ENCODE measurements around the gene GPR62. TPM values are rescaled to one million over a fixed set of nuclear protein-coding genes. Genes with fewer than 3 reads are reported as not detected.

GPR62 gene
- total RNA-seq, 1 experiment from 2014 or later: not detected

DNA sequence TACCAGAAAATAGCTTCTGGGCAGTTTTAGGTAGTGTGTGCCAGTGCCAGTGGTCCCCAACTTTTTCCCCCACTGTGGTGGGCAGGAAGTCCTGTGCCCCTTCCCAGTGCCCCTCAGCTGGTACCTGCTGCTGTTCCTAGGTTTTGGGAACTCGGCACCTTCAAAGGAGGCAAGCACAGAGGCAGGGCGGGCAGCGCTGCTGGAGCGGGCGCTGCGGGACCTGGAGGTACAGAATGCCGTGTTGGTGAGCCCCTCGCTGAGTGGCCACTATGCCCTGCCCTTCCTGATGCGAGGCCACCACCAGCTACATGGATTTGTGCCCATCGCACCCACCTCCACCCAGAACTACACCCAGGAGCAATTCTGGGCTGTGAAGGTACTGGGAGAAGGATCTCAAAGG lies 25.1 kb downstream of the GPR62 start:
- no peaks in the 10 kb centered on the region for H3K9me3 ChIP-seq
- H3K36me3 ChIP-seq (ENCODE audit: control insufficient read depth, insufficient read depth, low read length): peaks cover under 1% of the 10 kb centered on the region
- TF ChIP-seq, protein P1, sequence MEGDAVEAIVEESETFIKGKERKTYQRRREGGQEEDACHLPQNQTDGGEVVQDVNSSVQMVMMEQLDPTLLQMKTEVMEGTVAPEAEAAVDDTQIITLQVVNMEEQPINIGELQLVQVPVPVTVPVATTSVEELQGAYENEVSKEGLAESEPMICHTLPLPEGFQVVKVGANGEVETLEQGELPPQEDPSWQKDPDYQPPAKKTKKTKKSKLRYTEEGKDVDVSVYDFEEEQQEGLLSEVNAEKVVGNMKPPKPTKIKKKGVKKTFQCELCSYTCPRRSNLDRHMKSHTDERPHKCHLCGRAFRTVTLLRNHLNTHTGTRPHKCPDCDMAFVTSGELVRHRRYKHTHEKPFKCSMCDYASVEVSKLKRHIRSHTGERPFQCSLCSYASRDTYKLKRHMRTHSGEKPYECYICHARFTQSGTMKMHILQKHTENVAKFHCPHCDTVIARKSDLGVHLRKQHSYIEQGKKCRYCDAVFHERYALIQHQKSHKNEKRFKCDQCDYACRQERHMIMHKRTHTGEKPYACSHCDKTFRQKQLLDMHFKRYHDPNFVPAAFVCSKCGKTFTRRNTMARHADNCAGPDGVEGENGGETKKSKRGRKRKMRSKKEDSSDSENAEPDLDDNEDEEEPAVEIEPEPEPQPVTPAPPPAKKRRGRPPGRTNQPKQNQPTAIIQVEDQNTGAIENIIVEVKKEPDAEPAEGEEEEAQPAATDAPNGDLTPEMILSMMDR (IDR thresholded peaks at IDR 0.05; ENCODE audit: insufficient read depth in 1 of 2, low read depth in 1 of 2, low read length in 1 of 2, severe bottlenecking in 1 of 2, unreplicated experiment in 1 of 2): no peak
- no peak for DNase-seq
- ChIA-PET CTCF (interaction anchor here (1.6 kb wide), 1 partner anchor 39 kb away, joined by 3 read pairs; the partner anchor contains the start of gene RRP9), POLR2A (no interaction called here)
- H3K9me3 Mint-ChIP-seq (ENCODE audit: unreplicated experiment): no peaks in the 10 kb centered on the region
- H3K4me3 ChIP-seq (ENCODE audit: low read depth, low read length): no peak overlapping the region
- no peaks in the 10 kb centered on the region for H3K27me3 ChIP-seq (replicated peaks; ENCODE audit: control insufficient read depth, insufficient read depth, low read length)
- peaks cover 31% of the 10 kb centered on the region for H3K4me1 ChIP-seq
- H3K27me3 Mint-ChIP-seq (ENCODE audit: insufficient read depth, unreplicated experiment): no peaks in the 10 kb centered on the region
- peaks cover 21% of the 10 kb centered on the region for H3K36me3 Mint-ChIP-seq (ENCODE audit: insufficient read depth, unreplicated experiment)
- no TSS peak for BruUV-seq (replicated peaks)
- peaks cover 5% of the 10 kb centered on the region for H3K4me1 Mint-ChIP-seq (ENCODE audit: low read depth, unreplicated experiment)
- no peak overlapping the region for H3K27ac Mint-ChIP-seq (ENCODE audit: unreplicated experiment)
- intact Hi-C loops (cut with micrococcal nuclease; ENCODE audit: unreplicated experiment): no loop called here
- no peak overlapping the region for H3K4me3 Mint-ChIP-seq (ENCODE audit: unreplicated experiment)

GRCh38 chr3:51982352-51982837 lies 27.2 kb downstream of the GPR62 start:
- peak overlapping the region; percentile 86 for H3K27ac Mint-ChIP-seq (ENCODE audit: unreplicated experiment)
- TF ChIP-seq, protein P1 (IDR thresholded peaks at IDR 0.05; ENCODE audit: insufficient read depth in 1 of 2, low read depth in 1 of 2, low read length in 1 of 2, severe bottlenecking in 1 of 2, unreplicated experiment in 1 of 2): peak; percentile 79 to 94
- peaks cover 3% of the 10 kb centered on the region for H3K36me3 ChIP-seq (ENCODE audit: control insufficient read depth, insufficient read depth, low read length)
- H3K4me1 Mint-ChIP-seq (ENCODE audit: low read depth, unreplicated experiment): peaks cover 14% of the 10 kb centered on the region
- peaks cover 46% of the 10 kb centered on the region for H3K4me1 ChIP-seq
- H3K4me3 Mint-ChIP-seq (ENCODE audit: unreplicated experiment): peak overlapping the region; percentile 99
- ChIA-PET POLR2A (interaction anchor here (0.5 to 2.1 kb wide), 12 partner anchors 8 to 455 kb away, joined by 3 to 30 read pairs (median 10); partner anchors contain the start of genes ABHD14A, ABHD14B, DUSP7 and PARP3), CTCF (interaction anchor here (0.7 to 2.2 kb wide), 15 partner anchors 9 to 483 kb away, joined by 3 to 51 read pairs (median 4); partner anchors contain the start of genes ABHD14A, ABHD14B, DCAF1 and PARP3)
- no peaks in the 10 kb centered on the region for H3K27me3 ChIP-seq (replicated peaks; ENCODE audit: control insufficient read depth, insufficient read depth, low read length)
- H3K4me3 ChIP-seq (ENCODE audit: low read depth, low read length): peak overlapping the region; percentile 46
- no peaks in the 10 kb centered on the region for H3K27me3 Mint-ChIP-seq (ENCODE audit: insufficient read depth, unreplicated experiment)
- BruUV-seq (replicated peaks): TSS peak; percentile 78
- intact Hi-C loops (cut with micrococcal nuclease; ENCODE audit: unreplicated experiment): loop anchor here (1.0 to 2.0 kb wide), 2 partner anchors 8 to 14 kb away; partner anchors contain the start of gene ABHD14B
- H3K36me3 Mint-ChIP-seq (ENCODE audit: insufficient read depth, unreplicated experiment): peaks cover 16% of the 10 kb centered on the region
- no peaks in the 10 kb centered on the region for H3K9me3 ChIP-seq
- no peaks in the 10 kb centered on the region for H3K9me3 Mint-ChIP-seq (ENCODE audit: unreplicated experiment)
- DNase-seq: peak; percentile 88 to 93

GRCh38 chr3:51982838-51983577 lies 27.8 kb downstream of the GPR62 start, which contains the start of gene ACY1:
TSS of gene ACY1 (plus strand) at chr3:51983535. CDS start at chr3:51984065, 530 bp downstream.
- intact Hi-C loops (cut with micrococcal nuclease; ENCODE audit: unreplicated experiment): loop anchor here (1.0 to 2.0 kb wide), 3 partner anchors 9 to 14 kb away; partner anchors contain the start of genes ABHD14B and RPL29
- peak within 1 kb of the TSS; percentile 46 for H3K4me3 ChIP-seq (ENCODE audit: low read depth, low read length)
- no TSS peak for BruUV-seq (replicated peaks)
- DNase-seq: peak; percentile 95 to 96
- H3K36me3 ChIP-seq (ENCODE audit: control insufficient read depth, insufficient read depth, low read length): peaks cover 3% of the 10 kb centered on the region
- Mint-ChIP-seq H3K27ac (ENCODE audit: unreplicated experiment) (peak within 1 kb of the TSS; percentile 86), H3K9me3 (ENCODE audit: unreplicated experiment) (no peaks in the 10 kb centered on the region), H3K36me3 (ENCODE audit: insufficient read depth, unreplicated experiment) (peaks cover 19% of the 10 kb centered on the region), H3K27me3 (ENCODE audit: insufficient read depth, unreplicated experiment) (no peaks in the 10 kb centered on the region), H3K4me3 (ENCODE audit: unreplicated experiment) (peak within 1 kb of the TSS; percentile 99), H3K4me1 (ENCODE audit: low read depth, unreplicated experiment) (peaks cover 15% of the 10 kb centered on the region)
- H3K4me1 ChIP-seq: peaks cover 46% of the 10 kb centered on the region
- TF ChIP-seq, protein P1 (IDR thresholded peaks at IDR 0.05; ENCODE audit: insufficient read depth in 1 of 2, low read depth in 1 of 2, low read length in 1 of 2, severe bottlenecking in 1 of 2, unreplicated experiment in 1 of 2): peak in 1 of 2 experiments; percentile 0
- no peaks in the 10 kb centered on the region for H3K9me3 ChIP-seq
- ChIA-PET POLR2A (interaction anchor here (0.5 to 2.1 kb wide), 11 partner anchors 9 to 598 kb away, joined by 3 to 30 read pairs (median 10); partner anchors contain the start of genes ABHD14A, ABHD14B, DUSP7 and MANF), CTCF (interaction anchor here (0.6 to 2.2 kb wide), 15 partner anchors 8 to 655 kb away, joined by 3 to 51 read pairs (median 4); partner anchors contain the start of genes ABHD14A, ABHD14B, DCAF1 and PARP3)
- H3K27me3 ChIP-seq (replicated peaks; ENCODE audit: control insufficient read depth, insufficient read depth, low read length): no peaks in the 10 kb centered on the region

Measured in Caco-2 (cell line).